Activated gamma-delta T cell (primary cell): ENCODE results near the gene LDLRAD4.

Experiments
- DNase-seq: peaks from one replicate; lab custom pipeline; 2025; lab: John Stamatoyannopoulos, UW

LDLRAD4 gene

DNA sequence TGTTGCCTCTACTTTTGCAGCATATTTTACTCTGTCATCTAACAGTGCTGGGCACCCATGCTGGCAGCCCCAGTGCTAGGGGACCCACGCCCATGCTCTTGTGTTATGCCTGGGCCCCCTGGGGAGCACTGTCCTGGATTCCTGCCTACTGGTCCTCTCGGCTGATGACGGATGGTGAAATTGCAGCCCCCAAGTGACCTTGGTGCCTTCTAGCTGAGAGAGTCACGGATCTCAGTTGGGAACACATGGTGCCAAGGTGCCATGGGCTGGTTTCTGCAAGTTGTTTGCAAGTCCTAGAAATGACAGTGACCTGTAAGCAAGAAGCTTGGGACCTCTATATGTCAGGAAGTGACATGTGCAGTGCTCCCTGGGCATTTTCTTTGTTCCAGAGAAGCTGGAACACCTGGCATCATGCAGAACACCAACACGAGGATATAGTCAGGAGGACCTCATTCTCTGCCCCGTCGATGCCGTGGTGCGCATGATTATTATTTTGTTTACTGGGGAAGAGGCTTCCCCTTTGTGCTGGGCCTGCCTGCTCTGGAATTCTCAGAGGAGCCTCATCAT, 187.6 kb downstream of the LDLRAD4 start:
- DNase-seq = no peak

DNA sequence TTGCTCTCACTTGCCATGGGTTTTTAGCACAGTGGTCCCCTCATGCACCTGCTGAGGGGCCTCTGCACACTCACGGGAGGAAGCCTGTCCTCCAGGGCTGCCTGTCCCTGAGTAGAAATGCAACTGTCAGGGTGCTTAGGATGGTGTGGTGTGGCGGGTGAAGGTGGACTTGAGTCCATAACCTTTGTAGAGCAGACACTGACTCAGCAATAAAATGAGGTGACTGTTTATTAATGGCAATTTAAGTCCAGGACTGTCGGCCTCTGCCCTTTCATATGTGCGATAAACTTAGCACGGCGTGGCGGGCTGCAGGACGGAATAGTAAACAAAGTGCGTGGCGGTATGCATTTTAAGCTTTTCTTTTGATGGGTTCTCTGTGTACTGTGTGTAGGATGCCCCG, 188.2 kb downstream of the LDLRAD4 start:
- DNase-seq = no peak

DNA sequence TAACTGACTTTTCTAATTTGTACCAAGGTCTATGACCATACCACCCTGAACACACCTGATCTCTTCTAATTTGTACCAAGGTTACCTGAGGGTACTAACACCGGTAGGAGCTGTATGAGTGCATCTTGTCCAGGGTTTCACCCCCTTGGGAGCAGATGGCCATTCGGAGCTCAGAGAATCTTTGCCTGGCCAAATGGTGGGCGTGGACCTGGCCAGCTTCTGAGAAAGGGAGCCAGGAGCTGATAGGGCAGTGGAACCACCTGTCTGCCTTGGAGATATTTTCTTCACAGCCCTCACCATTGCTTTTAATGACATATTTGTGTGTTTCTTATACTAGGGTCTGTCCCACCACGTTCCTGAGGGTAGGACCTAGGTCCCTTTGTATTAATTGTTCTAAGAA, 188.9 kb downstream of the LDLRAD4 start:
- DNase-seq = no peak

DNA sequence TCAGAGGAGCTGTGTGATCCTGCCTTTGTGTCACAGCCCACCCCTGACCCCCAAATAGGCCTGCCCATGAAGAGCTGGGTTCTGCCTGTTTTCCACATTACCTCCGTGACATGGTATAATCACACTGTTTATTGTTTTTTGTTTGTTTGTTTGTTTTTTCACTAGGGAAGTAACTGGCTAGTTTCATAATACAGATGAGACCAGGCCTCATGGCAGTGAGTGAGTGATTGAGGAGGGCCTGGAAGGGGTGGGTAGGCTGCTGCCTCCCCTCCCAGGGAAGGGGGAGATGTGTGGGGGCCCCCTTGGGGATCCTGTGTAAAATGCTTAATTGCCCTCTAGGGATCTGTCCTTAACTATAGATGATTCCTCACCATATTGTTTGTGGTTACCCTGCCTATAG, 190.5 kb downstream of the LDLRAD4 start:
- DNase-seq = no peak

DNA sequence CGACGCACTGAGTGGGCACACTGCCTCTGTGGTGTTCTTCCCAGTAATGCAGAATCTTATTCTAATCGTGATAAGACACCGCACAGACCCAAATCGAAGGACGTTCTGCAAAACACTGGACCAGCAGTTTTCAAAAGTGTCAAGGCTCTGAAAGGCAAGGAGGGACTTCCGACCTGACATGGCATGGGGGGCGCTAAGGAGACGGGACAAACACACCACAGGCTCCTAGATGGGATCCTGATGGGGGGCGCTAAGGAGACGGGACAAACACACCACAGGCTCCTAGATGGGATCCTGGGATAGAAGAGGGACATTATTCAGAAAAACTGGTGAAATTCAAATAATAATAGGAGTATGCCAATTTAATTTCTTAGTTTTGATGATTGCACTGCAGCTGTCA, 191.4 kb downstream of the LDLRAD4 start:
- DNase-seq = no peak

DNA sequence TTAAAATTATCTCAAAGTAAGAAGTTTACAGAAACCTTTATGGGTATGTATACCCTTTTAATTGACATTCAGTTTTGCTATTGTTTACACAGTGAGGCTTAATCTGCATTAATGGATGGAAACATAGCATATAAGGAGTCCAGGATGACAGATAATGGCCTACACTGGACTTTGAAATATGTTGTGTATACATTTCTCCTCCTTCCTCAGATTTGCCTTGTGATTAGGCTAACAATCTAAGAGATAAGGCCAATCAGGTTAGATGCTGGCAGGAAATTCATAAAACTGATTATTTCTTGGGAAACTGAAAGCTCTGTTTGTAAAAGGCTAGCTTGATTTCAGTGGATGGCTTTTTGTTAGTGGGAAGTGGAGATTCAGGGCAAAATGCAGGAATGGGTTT, 191.9 kb downstream of the LDLRAD4 start:
- no peak for DNase-seq

DNA sequence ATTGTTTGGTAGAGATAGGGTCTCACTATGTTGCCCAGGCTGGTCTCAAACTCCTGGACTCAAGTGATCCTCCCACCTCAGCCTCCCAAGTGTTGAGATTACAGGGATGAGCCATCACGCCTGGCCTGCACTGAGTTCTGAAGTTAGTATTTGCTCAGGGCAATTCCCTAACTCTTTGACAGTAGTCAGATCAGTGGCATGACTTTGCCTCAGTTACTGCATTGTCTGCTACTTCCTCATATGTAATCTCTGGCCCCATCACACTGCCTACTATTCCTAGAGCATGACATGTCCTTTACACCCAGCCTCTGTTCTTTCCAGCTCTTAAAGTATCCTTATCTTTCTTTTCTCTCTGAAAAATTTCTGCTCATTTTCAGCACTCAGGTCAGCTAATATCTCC, 193.5 kb downstream of the LDLRAD4 start:
- no peak for DNase-seq

DNA sequence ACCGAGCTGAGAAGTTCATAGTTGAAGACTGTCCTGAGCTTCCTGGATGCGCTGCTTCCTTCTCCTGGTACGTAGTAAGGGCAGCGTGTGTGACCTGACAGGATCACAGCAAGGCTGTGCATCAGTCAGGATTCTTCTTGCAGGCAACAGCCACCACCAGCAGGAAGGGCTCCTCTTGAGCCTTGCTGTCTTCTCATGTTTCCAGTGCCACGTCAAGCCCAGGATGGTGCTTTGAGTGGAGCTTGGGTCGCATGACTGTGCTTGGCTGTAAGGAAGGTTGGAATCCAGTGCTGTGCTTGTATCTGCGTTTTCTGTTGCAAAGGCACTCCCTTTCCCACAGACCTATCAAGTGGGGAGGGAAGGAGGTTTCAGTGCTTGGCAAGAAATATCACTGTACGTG, 194.3 kb downstream of the LDLRAD4 start:
- DNase-seq = no peak

DNA sequence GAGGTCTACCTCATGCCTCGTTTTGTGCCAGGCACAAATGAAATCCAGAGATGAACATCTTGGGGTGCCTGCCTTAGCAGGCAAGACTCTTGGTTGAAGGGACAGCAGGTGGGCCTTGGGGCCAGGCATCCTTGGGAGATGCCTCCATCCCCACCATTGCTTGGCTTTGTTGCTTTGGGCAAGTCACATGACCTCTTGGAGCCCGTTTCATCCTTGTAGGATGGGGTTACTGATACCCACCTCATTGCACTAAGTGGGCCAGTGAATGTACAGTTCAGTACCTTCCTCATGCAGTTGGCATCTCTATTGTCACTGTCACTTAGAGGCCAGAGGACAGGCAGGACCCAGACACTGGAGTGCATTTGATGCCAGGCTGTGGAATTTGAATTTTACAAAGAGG, 195.5 kb downstream of the LDLRAD4 start:
- DNase-seq = no peak

DNA sequence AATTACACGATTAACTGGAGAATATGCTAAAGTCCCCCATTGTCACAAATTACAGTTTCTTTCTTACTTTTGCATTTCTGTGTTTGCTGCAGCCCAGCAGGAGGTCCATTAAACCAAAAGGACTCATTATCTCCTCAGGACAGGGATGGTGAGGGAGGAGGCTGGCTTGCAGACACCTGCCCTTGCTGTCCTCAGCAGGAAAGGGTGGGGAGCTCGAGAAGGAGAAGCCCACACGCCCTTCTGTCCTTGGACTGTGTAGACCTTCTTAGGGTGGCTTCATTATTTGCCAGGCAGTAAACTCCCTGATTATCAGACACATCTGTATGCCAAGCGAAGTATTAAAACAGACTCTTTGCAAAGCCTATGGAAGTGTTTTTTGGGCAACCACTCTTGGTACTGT, 196.0 kb downstream of the LDLRAD4 start:
- no peak for DNase-seq

DNA sequence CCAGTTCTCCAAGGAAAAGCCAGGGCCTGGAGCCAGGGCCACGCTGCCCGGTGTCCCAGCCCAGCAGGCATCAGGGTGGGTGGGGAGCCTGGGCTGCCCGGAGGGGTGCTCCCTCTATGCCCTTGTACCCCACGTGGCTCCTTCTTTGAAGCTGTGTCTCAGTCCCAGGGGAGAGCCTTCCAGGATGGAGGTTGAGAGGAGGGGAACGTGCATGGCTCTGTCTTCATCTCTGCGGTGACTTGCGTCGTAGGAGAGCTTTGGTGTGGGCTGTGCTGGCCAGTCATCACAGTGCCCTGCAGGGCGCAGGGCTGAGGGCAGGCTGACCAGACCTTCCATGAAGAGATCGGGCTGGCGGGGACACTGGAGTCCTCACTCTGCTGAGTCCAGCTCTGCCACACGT, 197.2 kb downstream of the LDLRAD4 start:
- DNase-seq = no peak

DNA sequence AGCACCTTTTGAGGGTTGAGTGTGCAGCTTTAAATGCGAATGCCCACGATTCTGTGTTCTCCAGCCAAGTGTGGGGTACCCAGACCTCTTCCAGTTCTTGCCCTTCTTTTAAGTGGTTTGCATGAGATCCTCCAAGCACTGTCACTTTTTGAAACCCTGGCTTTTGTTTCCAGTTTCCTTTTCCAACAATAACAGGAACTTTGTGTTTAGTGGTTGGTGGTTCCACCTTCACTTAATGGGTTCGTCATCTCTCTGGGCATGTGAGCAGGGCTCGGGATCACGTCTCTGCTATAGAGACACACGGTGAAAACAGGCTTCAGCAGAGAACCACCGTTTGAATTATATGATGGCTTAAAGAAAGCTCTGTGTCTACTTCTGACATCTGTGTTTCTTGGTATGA, 197.6 kb downstream of the LDLRAD4 start:
- no peak for DNase-seq

DNA sequence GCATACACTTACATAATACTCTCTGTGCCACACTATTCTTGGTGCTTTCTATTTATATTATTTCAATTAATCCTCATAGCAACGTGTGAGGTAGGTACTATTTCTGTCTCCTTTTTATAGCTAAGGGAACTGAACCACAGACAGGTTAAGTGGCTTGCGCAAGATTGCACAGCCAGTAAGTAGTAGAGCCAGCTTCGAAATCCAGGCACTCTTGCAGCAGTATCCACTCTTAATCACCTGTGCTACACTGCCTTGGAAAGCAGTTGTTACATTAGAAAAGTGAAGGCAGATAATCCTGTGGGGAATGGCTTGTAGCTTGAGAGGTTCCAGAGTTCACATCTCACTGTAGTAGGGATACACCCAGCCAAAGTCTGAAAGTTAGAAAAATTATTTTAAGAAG, 198.3 kb downstream of the LDLRAD4 start:
- no peak for DNase-seq

DNA sequence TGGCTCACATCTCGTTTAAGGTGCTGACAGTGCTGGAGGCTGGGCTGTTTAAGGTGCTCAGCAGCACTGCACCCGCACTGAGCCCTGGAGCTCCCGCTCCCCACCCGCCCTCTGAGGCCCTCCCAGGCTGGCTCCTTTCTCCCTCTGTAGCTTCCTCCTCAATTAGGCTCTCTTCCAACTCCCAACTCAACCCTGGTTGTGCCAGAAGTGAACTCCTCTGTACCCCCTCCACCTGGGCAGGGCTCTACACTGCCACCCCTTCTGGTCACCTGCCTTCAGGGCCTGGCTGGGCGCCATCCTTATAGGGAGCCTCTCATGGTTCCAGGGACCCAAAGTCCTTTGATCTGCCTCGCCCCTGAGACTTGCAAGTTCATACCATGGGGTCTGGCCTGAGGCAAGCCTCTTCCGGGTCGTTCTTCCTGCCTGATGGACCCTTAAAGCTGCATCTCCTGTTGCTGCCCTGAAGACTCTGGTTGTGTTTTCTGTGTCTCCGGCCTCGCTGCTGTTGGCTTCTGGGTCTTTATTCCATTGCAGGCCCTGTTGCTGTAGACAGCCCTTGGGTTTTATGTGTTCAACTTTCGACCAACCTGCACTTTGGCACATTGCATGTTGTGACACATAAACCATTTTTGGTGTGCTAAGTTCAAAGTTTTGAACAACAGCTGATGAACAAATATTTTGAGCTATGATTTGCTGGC, 199.6 kb downstream of the LDLRAD4 start:
- no peak for DNase-seq

DNA sequence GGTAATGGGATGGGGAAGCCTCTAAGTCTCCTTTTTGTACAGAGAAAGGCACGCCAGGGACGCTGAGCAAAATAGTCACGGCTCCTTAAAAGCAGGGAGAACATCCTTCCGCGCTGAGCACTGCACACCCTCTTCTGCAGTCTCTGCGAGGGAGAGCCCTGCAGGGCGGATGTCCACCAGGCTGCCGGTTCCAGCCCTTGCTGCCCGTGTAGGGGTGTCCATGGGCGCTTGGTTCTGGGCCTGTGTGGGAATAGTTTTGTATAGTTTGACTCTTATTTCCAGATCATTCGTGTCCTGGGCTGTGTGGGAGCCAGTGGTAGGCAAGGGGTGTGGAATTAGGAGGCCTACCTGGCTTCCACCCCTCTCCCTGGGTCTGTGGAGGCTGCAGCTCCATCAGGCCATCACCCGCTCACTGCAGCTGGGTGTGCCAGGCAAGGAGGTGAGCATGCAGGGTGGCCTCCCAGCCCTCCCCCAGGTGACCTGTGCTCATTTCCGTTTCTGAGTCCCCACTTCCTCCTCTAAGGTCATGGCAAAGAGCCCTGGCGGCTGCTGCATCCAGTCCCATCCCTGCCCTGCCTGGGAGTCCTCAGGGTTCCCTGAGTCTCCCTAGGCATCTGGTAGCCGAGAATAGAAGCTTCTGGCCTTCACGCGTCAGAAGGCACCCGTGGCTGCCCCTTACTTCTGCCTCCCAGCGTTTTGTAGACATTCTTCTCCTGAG, 202.6 kb downstream of the LDLRAD4 start:
- DNase-seq = no peak

DNA sequence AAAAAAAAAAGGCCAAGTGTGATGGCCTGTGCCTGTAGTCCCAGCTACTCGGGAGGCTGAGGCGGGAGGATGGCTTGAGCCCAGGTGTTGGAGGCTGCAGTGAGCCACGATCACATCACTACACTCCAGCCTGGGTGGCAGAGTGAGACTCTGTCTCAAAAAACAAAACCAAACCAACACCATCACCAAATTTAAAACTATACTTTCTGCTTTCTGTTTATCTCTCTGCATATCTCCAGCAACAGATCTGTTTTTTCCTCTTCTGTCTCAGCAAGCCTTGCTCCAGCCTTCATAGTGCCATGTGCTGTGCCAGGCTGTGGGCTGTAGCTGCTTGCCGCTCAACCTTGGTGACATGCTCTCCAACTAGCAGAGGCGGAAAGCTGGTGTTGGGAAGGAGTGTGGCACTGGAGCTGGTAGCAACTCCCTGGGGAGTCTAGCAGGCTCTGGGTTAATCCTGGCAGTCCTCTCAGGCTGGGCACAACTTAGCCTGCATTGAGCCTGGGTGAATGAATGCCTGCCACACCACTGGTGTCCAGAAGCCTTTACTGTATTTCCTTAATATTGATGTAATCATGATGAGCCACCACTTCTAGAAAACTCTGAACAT, 204.1 kb downstream of the LDLRAD4 start:
- DNase-seq = no peak

DNA sequence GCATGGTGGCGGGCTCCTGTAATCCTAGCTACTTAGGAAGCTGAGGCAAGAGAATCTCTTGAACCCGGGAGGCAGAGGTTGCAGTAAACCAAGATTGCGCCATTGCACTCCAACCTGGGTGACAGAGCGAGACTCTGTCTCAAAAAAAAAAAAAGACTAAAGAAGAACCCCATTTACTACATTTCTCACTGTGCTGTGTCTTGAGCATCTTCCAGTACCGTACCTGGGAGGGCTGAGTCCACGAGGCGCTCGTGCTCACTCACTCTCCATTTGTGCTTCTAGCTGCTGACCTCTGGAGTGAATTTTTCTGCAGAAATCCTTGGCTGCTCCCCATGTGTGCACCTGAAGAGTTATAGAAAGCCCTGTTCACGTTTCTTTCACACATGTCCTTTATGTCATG, 204.8 kb downstream of the LDLRAD4 start:
- DNase-seq = no peak

DNA sequence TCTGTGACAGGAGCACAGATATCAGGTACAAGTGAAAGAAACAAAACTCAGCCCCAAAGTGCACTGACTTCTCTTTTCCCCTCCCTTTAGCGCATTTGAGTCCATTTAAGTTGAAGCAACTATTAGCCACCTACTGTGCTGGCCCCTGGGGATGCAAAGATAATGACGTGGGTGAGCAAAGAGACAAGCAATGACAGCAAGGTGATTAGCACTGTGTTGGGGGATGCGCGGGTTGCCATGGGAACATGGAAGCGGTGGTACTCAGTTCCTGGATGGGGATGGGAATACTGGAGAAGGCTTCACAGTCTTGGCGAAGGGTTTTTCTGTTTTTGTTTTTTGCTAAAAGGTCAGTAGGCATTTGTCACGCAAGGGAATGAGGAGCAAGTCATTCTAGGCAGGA, 205.8 kb downstream of the LDLRAD4 start:
- DNase-seq = no peak

DNA sequence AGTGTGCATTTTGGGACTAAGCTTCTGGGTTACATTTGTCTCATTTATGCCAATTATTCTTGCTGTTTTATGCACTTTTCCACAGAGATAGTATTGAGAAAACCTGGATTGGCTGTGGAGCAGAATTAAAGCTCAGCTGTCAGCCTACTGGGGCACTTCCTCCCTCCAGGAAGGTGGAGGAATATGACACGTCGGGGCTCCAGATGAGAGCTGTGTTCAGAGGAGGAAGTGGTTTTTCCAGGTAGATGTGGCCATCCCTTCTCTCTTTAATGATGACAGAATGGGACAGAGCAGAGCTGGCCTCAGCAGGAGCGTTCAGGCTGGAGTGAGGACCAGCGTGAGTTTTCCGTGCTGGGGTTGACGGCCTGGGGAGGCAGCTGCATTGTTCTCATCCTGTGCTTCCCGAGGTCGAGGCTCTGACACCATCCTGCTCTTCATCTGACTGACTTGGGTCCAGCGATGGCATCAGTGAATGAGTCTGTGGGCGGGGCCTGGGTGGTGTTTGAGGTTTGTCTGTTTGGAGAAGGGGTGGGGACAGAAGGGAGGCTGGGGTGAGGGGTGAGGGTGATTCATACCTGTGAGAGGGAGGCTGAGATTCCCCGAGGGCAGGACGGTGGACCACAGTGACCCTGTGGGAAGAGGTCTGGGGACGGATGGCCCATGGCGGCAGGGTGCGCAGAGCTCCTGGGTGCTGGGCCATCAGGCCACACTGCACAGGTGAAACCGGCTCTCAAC, 207.0 kb downstream of the LDLRAD4 start:
- no peak for DNase-seq

DNA sequence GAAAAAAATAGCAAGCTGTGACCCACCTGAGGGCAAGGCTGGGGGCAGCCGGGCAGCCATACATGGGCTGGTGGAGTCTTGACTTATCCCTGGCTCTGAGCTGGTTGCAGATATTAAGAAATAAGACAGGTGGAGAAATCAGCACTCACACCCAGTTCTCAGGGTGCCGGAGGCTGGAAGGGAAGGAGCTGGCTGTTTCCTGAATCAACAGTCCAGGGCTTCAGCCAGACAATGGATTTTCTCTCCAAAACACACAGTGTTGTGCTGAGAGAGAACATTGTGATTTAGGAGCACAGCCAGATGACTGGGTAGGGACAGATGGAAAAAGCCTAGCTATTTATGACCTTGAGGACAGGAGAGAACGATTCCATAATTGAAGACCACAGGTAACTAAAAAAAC, 208.8 kb downstream of the LDLRAD4 start:
- no peak for DNase-seq

DNA sequence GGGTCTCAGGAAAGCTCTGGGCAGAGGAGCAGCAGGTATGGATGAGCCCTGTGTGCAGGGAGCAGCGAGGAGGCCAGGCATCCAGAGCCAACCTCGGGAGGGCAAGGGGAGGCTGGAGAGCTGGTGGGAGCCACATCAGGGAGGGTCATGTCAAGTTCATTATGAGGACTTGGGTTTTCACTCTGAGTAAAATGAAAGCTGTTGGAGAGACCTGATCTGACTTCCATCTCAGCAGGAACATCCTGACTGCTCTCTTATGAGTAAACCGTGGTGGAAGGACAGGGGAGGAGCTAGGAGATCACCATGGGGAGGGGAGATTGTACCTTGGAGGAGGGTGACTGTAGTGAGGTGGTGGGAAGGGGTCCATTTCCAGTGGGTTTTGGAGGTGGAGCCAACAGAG, 209.8 kb downstream of the LDLRAD4 start:
- DNase-seq = no peak

DNA sequence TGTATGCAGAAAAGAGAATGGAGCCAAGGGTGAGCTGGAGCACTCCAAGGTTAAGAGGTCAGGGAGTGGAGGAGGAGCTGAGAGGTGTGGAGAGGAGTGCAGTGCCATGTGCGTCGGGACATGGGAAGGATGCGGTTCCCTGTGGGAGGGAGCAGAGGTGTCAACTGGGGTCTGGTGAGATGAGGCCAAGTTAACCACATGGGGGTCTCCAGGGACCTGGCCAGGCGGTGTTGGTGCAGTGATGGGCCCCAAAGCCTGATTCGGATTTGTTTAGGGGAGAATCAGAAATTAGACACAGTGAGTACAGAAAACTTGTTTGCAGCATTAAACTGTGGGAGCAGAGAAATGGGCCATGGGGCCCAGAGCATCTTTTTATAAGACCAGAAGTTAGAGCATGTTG, 210.5 kb downstream of the LDLRAD4 start:
- no peak for DNase-seq
